PC-3 (cell line): ENCODE measurements around the gene EHBP1.
A peak's percentile ranks its signal among the peaks of the same experiment; 100 is the strongest.

Experiments used
- CTCF ChIP-seq: fragments of 300-600 bp; sonication (generic); conservative IDR thresholded peaks from 2 replicates; pipeline ENCODE4 v1.5.1; 2017; ENCODE audit warnings: antibody characterized with exemption, low read depth, mild to moderate bottlenecking, low read length
- EZH2phosphoT487 ChIP-seq: fragments of 300-600 bp; sonication (generic); IDR thresholded peaks from 2 replicates; pipeline ENCODE4 v1.6.1; 2018; ENCODE audit warnings: mild to moderate bottlenecking, antibody characterized with exemption, low read length, borderline replicate concordance

GRCh38 chr2:62705859-62706720 lies 577 bp downstream of the EHBP1 start:
- TF ChIP-seq EZH2phosphoT487 (no peak), CTCF (peak; percentile 38; the same call in 1 of the 2 replicates)
